Hepatic stellate cell (primary cell): ENCODE data around the gene SLC37A3.

Experiments
- DNase-seq: peaks from one replicate; pipeline ENCODE4 v3.0.0; 2011; ENCODE audit warnings: low spot score

SLC37A3 gene

GRCh38 chr7:140400381-140400780 lies 2.1 kb upstream of the SLC37A3 start:
- no peak for DNase-seq

GRCh38 chr7:140398821-140399220 lies 491 bp upstream of the SLC37A3 start:
- no peak for DNase-seq

GRCh38 chr7:140393756-140394306 lies 4.5 kb downstream of the SLC37A3 start:
- no peak for DNase-seq

GRCh38 chr7:140391634-140392033 lies 6.7 kb downstream of the SLC37A3 start:
- DNase-seq: no peak

- no peak for DNase-seq
Observed at GRCh38 chr7:140390466-140391190, 7.7 kb downstream of the SLC37A3 start.

GRCh38 chr7:140390034-140390433 lies 8.3 kb downstream of the SLC37A3 start:
- no peak for DNase-seq

GRCh38 chr7:140389445-140389844 lies 8.9 kb downstream of the SLC37A3 start:
- DNase-seq: no peak

- DNase-seq: no peak
Observed at GRCh38 chr7:140384894-140385545, 13.3 kb downstream of the SLC37A3 start.

- DNase-seq: no peak
Observed at GRCh38 chr7:140383954-140384713, 14.2 kb downstream of the SLC37A3 start.

- no peak for DNase-seq
Observed at GRCh38 chr7:140375892-140376730, 22.2 kb downstream of the SLC37A3 start.

- no peak for DNase-seq
Observed at GRCh38 chr7:140375323-140375722, 23.0 kb downstream of the SLC37A3 start.

- DNase-seq: no peak
Observed at GRCh38 chr7:140369294-140369693, 29.0 kb downstream of the SLC37A3 start.

GRCh38 chr7:140367528-140367927 lies 30.8 kb downstream of the SLC37A3 start:
- DNase-seq: no peak

GRCh38 chr7:140364819-140365218 lies 33.5 kb downstream of the SLC37A3 start:
- no peak for DNase-seq

GRCh38 chr7:140360697-140361229 lies 37.6 kb downstream of the SLC37A3 start:
- no peak for DNase-seq

GRCh38 chr7:140358412-140359051 lies 39.8 kb downstream of the SLC37A3 start:
- DNase-seq: no peak

- DNase-seq: no peak
Observed at GRCh38 chr7:140358024-140358411, 40.3 kb downstream of the SLC37A3 start.

GRCh38 chr7:140350056-140350455 lies 48.3 kb downstream of the SLC37A3 start:
- DNase-seq: no peak

- DNase-seq: no peak
Observed at GRCh38 chr7:140349144-140349771, 49.1 kb downstream of the SLC37A3 start.

GRCh38 chr7:140348161-140348849 lies 50.0 kb downstream of the SLC37A3 start:
- no peak for DNase-seq
